Measurements from ENCODE around the gene DDA1. TPM values are rescaled to one million over a fixed set of nuclear protein-coding genes. Genes with fewer than 3 reads are reported as not detected.

Gene DDA1
- total and polyA plus RNA-seq, 5 donors: 29.7 to 92.5 (median 31.2) TPM

Other genes starting within 250 kb of the DDA1 start
- 1 to 10 TPM; 3.3 to 6.1 (median 5.6) TPM for gene HAUS8, start 234.1 kb upstream of the DDA1 start, total RNA-seq
- 4.7 TPM for gene HAUS8, start 234.1 kb upstream of the DDA1 start, polyA plus RNA-seq
- gene MYO9B, start 233.8 kb upstream of the DDA1 start, total RNA-seq: 10 to 100 TPM; 31.5 to 42.1 (median 36.6) TPM
- 30.0 TPM for gene MYO9B, start 233.8 kb upstream of the DDA1 start, polyA plus RNA-seq
- gene USE1, start 94.2 kb upstream of the DDA1 start, total RNA-seq: 10 to 100 TPM; 19.6 to 29.1 (median 27.7) TPM
- 49.7 TPM for gene USE1, start 94.2 kb upstream of the DDA1 start, polyA plus RNA-seq
- 10 to 100 TPM; 16.5 to 27.8 (median 22.6) TPM for gene OCEL1, start 83.3 kb upstream of the DDA1 start, total RNA-seq
- 37.5 TPM for gene OCEL1, start 83.3 kb upstream of the DDA1 start, polyA plus RNA-seq
- 10 to 100 TPM; 38.6 to 57.5 (median 45.7) TPM for gene NR2F6, start 63.6 kb upstream of the DDA1 start, total RNA-seq
- 28.6 TPM for gene NR2F6, start 63.6 kb upstream of the DDA1 start, polyA plus RNA-seq
- 1 to 10 TPM; 2.7 to 5.6 (median 3.5) TPM for gene USHBP1, start 44.8 kb upstream of the DDA1 start, total RNA-seq
- gene USHBP1, start 44.8 kb upstream of the DDA1 start, polyA plus RNA-seq: 10.1 TPM
- 10 to 100 TPM; 70.0 to 80.6 (median 75.4) TPM for gene BABAM1, start 42.1 kb upstream of the DDA1 start, total RNA-seq
- gene BABAM1, start 42.1 kb upstream of the DDA1 start, polyA plus RNA-seq: 80.7 TPM
- gene ANKLE1, start 27.7 kb upstream of the DDA1 start, total RNA-seq: under 1 TPM; 0.11 to 0.53 (median 0.21) TPM
- gene ANKLE1, start 27.7 kb upstream of the DDA1 start, polyA plus RNA-seq: 0.18 TPM
- gene ABHD8, start 6.1 kb upstream of the DDA1 start, total RNA-seq: 10 to 100 TPM; 12.7 to 17.0 (median 14.3) TPM
- gene ABHD8, start 6.1 kb upstream of the DDA1 start, polyA plus RNA-seq: 15.8 TPM
- 100 to 1,000 TPM; 131 to 180 (median 164) TPM for gene MRPL34, start 3.7 kb upstream of the DDA1 start, total RNA-seq
- 321 TPM for gene MRPL34, start 3.7 kb upstream of the DDA1 start, polyA plus RNA-seq
- gene ANO8, start 25.3 kb downstream of the DDA1 start, total RNA-seq: 10 to 100 TPM in 1 of 4 donors, 1 to 10 TPM in 3; 7.1 to 10.9 (median 8.7) TPM
- gene ANO8, start 25.3 kb downstream of the DDA1 start, polyA plus RNA-seq: 7.8 TPM
- 10 to 100 TPM in 2 of 4 donors, 1 to 10 TPM in 2; 7.9 to 11.3 (median 10.3) TPM for gene GTPBP3, start 28.0 kb downstream of the DDA1 start, total RNA-seq
- gene GTPBP3, start 28.0 kb downstream of the DDA1 start, polyA plus RNA-seq: 8.4 TPM
- 100 to 1,000 TPM; 105 to 113 (median 108) TPM for gene PLVAP, start 67.8 kb downstream of the DDA1 start, total RNA-seq
- gene PLVAP, start 67.8 kb downstream of the DDA1 start, polyA plus RNA-seq: 81.7 TPM
- gene CCDC194, start 84.6 kb downstream of the DDA1 start, total RNA-seq: under 1 TPM in 1 of 4 donors, not detected in 3; 0.43 TPM
- not detected for gene CCDC194, start 84.6 kb downstream of the DDA1 start, polyA plus RNA-seq
- gene BST2, start 96.1 kb downstream of the DDA1 start, total RNA-seq: 10 to 100 TPM; 32.3 to 56.3 (median 39.6) TPM
- 45.1 TPM for gene BST2, start 96.1 kb downstream of the DDA1 start, polyA plus RNA-seq
- gene MVB12A, start 110.5 kb downstream of the DDA1 start, total RNA-seq: 10 to 100 TPM; 20.6 to 27.2 (median 23.4) TPM
- gene MVB12A, start 110.5 kb downstream of the DDA1 start, polyA plus RNA-seq: 30.5 TPM
- gene TMEM221, start 139.1 kb downstream of the DDA1 start, total RNA-seq: under 1 TPM in 3 of 4 donors, not detected in 1; 0.22 to 0.42 (median 0.34) TPM
- 0.43 TPM for gene TMEM221, start 139.1 kb downstream of the DDA1 start, polyA plus RNA-seq
- gene NXNL1, start 151.4 kb downstream of the DDA1 start, total RNA-seq: under 1 TPM in 2 of 4 donors, not detected in 2; 0.29 to 0.45 TPM
- gene NXNL1, start 151.4 kb downstream of the DDA1 start, polyA plus RNA-seq: 0.63 TPM
- 10 to 100 TPM; 28.2 to 63.6 (median 42.9) TPM for gene SLC27A1, start 161.0 kb downstream of the DDA1 start, total RNA-seq
- 36.8 TPM for gene SLC27A1, start 161.0 kb downstream of the DDA1 start, polyA plus RNA-seq
- gene PGLS, start 202.1 kb downstream of the DDA1 start, total RNA-seq: 10 to 100 TPM; 28.1 to 32.3 (median 30.1) TPM
- gene PGLS, start 202.1 kb downstream of the DDA1 start, polyA plus RNA-seq: 33.4 TPM
- gene COLGALT1, start 246.1 kb downstream of the DDA1 start, total RNA-seq: 10 to 100 TPM; 25.1 to 36.3 (median 35.1) TPM
- 19.0 TPM for gene COLGALT1, start 246.1 kb downstream of the DDA1 start, polyA plus RNA-seq

All from right cardiac atrium (tissue), 5 donors.